Activated CD4-positive, alpha-beta T cell treated with anti-CD3 and anti-CD28 coated beads for 48 hours (primary cell): ENCODE results near the gene SCN8A.

Experiments used
- DNase-seq: peaks from one replicate; pipeline ENCODE4 v3.0.0-alpha.2; 2020

SCN8A gene

DNA sequence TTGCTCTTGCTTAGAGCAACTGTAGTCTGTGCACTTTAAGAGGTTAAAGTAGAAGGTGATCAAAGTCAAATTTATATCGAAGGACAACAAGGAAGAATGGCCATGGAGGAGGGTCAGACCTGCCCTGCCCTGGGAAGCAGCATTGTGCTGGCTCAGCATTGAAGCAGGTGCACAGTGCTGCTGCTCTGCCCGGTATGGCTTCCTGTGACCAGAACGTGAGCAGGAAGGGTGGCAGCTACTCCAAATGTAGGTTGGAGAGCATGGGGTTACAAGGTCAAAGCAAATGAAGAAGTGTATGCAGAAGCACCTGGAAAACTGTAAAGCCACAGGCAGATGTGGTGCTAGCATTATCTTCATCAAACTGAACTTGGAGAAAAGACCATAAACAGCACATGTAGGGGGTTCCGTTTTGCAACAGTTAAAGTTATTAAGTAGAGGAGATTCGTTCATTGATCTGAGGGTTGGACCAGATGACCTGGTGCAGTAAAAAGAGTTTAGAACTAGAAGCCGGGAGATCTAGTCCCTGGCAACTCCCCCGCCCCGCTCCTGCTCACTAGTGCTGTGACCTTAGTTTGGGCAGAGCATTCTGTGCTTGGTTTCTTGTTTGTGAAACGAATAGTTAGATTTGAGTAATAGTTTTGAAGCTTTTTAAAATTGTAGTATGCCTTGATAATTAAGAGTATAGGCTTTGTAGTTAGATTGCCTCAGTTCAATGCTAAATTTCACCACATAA is 84.2 kb downstream of the SCN8A start:
- DNase-seq = no peak

DNA sequence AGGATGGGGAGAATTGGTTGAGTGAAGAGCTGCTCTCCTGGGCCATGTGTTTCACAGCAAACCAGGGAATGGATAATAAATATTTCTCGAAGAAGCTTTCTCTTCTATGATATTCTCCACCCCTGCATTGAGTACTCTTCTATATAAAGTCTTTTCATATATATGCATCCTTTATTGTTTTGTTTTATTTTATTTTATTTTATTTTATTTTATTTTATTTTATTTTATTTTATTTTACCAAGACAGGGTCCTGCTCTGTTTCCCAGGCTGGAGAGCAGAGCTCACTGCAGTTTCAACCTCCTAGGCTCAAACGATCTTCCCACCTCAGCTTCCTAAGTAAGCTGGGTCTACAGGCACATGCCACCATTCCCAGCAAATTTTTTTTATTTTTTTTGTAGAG is 85.8 kb downstream of the SCN8A start:
- no peak for DNase-seq

DNA sequence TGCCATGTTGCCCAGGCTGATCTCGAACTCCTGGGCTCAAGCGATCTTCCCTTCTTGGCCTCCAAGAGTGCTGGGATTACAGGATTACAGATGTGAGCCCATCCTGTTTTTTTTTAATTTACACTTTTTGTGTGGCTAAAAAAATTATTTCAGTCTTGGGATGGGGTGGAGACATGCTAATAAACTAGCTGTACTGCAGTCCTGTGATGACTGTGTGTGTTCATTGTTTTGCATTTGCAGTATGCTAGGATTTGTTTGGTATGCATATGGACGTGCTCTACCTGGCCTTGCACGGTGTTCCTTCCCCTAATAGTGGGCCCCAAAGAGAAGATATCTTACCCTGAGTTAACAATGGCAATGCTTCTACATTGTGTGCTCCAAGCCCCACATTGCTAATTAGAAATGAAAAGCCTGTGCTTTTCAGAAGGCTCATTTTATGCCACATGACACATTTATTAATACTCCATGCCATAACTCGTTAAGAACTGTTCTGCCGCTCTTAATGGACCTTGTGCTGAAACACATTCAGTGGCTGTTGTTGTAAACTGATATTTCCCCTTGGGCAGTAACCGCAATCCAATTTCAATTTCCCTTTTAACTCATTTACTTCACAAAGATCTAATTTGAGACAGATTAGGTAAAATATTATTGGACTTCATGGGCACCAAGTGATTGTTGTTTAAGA is 86.4 kb downstream of the SCN8A start:
- DNase-seq = no peak

DNA sequence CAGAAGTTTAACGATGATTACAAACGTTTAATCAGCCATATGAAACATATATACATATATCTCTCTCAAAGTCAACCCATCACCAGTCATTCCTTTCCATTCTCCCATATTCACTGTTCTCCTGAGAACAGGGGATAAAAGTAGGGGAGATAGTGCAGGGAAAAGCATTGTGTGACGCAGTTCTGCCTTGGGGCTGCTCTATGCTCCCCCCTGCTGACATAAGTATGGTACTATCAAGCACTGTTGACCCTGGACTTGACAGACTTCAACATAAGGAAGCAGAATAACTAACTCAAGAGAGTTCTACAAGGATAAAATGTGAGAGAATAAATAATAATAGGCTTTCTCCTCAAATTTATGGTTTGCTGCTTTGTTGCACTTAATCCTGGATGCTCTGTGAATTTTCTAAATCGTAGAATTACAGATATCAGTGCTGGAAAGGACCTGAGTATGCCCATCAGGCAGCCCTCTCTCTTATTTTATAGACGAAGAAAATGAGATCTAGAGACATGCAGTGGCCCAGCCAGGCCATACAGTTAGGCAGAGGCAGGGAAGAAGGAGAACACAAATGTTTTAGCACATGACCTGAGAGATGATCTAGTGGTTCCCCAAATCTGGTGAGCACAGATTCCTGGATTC is 87.2 kb downstream of the SCN8A start:
- DNase-seq = peak; percentile 30

DNA sequence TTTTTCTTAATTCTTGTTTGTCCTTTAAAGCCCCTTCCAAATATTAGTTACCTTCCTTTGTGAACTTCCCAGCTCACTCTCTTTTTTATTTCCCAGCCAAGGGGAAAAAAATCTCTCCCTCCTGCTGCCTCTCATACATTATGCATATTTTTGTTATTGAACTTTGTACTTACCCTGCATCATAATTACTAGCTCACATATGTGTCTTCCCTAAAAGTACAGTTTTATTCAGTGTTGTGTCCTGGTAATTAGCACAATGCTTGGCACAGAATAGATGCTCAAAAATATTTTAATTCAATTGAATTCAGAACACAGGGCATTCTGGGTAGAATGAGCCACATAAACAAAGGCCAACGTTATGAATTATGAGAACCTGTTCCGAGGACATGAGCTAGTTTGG is 91.9 kb downstream of the SCN8A start:
- DNase-seq = no peak

DNA sequence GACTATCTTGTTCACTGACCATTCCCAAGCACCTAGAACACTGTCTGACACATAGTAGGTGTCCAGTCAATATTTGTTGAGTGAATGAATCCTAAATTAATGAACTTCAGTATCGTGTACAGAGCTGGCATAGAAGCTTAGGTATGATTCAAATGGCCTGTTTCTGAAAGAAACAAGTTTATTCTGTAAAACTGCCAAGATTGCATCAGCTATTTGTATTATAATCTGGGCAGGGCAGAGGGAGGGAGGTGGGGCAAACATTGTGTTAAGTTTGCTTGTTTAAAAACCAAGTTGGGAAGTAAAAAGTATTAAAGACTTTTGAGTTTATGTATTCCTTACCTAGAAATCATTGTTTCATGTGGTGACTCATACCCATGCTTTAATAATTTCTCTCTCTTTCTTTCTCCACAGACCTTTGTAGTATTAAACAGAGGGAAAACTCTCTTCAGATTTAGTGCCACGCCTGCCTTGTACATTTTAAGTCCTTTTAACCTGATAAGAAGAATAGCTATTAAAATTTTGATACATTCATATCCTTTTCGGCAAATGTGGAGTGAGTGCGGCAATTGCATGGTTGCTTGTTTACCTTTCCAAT is 92.8 kb downstream of the SCN8A start:
- no peak for DNase-seq

DNA sequence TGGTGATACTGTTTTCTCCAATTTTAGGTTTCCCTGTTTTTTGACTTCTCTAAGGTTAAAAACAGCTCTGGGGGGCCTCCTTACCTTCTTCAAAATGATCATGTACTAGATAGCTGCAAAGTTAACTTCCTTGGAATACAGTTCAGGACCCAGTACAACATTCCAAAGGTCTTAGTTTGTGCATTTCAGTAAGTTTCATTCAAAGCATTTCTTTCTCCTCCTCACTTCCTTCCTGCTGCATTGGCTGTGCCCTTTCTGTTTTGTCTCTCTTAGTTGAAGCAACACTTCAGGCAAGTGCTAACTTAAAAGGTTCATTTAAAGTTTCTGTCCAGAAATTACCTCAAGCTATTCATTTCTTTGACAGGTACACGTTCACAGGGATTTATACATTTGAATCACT is 95.7 kb downstream of the SCN8A start:
- no peak for DNase-seq

DNA sequence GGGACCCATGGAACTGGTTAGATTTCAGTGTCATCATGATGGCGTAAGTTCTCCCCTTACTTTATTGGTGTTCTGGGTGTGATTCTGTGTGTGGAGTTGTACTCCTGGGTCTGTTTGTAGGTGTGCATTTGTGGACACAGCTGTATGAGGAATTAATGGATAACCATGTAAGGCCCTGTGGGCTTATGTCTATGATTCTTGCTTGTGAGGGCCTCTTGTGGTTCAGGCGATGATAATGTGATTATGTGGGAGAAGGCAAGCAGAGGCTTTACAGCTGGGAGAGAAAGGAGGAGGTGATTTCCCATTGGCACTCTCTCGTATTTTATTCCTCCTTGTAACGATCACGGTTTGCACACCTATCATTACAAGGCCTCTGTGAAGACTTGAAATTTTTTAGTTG is 96.1 kb downstream of the SCN8A start:
- no peak for DNase-seq

DNA sequence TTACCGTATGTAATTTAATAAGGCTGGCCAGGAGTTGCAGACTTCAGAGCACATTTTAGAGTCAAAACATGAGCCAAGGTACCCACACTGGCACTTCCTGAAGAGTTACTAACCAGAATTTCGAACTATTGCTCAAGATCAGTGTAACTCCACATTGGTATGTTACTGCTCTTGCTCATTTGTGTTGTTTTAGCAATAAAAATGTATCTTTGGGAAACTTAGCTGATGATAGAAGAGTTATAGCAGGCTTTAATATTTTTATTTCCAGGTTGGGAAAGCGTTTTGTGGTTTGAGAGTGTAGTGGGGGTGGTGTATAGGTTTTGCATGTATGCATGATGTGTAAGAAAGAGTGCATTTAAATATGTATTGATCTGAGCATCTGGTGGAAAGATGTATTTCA is 96.6 kb downstream of the SCN8A start:
- no peak for DNase-seq

DNA sequence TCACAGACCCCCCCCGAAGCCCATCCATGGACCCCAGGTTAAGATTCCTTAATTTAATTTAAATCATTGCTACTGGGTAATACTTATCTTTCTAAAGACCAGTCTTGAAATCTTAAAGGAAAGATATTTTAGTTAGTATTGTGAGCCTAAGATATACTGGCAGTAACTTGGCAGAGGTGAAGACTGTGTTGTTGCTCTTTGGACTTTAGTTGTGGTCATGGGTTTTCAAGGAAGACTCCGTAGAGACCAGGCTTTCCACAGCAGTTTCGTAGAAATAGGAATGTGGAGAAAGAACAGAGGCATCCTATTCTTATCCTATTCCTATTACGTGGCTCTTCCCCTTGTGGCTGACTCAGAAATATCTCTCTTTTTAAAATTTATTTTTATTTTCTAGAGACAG is 99.0 kb downstream of the SCN8A start:
- no peak for DNase-seq

DNA sequence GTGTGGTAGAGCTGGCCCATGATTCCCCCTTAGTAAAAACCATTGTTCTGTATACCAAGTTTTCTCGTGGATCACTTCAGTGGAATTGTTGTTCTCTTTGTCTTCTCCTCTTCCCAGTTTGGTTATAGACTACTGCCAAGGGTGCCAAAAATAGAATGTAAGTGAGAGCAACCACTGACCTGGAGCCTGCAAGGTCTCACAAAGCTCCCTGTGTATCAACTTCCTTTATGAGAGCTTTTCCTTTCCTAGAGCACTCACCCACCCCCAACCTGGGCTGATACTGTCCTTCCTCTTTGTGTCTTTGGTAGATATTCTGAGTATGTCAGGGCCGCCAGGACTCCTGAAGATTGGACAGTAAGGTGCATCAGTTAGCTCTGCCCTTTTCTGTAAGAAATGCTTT is 101.0 kb downstream of the SCN8A start:
- DNase-seq = no peak

DNA sequence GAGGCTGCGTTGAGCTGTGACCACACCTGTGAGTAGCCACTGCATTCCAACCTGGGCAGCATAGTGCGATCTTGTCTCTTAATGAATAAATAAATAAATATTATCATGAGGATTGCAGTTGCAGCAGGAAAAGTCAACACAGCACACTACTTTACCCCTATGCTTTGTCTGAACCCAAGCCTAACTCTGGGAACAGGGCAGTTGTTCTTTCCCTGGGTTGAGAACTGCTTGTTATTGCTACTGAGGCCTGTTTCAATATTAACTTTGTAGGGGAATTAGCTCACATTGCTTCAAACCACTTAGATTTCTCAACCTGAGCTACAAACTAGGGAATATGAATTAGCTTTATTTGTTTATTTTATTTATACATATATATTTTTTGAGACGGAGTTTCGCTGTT is 102.5 kb downstream of the SCN8A start:
- no peak for DNase-seq

DNA sequence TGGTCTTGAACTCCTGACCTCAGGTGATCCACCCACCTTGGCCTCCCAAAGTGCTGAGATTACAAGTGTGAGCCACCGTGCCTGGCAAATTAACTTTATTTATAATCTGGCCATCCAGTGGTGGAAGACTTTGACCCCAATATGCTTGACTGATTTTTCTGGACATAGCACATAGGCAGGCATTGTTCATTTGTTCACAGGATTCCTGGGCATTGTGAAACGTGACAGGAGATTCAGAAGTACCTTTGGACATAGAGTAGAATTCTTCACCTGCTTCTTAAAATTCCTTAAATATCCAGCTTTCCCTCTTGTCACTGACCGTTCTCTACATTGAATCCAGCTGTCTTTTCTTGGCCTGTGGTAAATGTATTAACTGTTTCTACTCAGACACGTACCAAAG is 103.1 kb downstream of the SCN8A start:
- DNase-seq = no peak

DNA sequence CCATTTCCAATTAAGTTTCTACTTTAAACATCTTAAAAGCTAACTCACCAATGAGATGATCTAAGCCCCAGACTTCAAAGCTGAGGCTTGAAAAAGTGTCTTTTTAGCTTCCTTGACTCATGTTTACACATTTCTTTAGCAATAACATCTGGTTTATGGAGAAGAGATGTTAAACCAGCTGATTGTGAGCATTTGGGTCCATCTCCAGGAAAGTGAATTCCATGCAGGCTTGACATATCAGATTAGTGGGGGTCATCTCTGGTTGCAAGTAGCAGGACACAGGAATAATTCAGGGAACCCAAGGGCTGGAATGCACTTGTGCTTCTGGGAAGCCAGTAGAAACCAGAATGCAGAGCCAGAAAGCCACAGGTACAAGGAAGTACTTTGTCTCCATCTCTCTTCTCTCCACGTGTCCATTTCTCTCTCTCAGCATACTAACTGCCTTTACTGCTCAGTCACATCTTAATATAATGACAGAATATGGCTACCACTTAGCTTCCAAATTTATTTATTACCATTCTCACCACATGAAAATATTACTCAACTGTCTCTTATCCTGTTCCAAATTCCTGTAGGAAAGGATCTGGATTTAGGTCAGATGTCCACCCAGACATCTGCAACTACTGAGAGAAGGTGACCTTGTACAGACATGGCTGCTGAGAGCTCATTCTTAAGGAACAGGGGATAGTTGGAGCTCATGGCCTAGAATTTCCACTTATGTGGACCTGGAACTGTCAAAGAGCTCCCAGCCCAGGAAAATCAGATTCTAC is 104.4 kb downstream of the SCN8A start:
- DNase-seq = no peak

DNA sequence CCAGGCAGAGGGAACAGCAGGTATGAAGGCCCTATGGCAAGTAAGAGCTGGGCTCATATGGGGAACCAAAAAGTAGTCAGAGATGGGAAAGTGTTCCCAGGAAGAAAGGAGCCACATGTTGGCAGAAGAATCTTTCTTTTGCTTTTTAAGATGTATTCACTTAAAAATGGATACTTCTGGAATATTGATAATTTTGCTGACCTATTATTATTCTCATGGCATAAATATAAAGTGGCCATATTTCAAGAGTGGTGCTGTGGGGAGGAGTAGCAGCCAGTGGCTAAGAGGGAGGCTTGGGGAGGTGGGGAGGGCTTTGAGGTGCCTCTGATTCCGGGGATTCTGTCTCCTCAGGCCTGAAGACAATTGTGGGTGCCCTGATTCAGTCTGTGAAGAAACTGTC is 108.2 kb downstream of the SCN8A start:
- no peak for DNase-seq

DNA sequence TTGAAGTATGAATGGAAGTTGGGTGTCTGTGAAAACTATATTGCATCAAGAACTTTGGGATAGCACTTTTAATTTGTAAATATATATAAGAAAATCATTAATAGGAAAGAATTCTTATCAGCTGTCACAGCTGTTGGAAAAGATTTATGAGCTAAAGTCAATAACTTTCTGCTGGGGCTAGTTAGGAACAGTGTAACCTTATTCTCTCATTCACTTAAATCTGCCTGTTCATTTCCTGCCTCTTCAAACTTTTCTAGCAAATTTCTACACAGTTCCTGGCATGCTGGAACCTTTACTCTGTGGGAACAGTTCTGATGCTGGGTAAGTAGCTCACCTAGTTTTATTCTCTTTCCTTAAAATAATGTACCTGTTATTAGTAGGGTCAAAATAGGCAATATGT is 109.9 kb downstream of the SCN8A start:
- DNase-seq = no peak

DNA sequence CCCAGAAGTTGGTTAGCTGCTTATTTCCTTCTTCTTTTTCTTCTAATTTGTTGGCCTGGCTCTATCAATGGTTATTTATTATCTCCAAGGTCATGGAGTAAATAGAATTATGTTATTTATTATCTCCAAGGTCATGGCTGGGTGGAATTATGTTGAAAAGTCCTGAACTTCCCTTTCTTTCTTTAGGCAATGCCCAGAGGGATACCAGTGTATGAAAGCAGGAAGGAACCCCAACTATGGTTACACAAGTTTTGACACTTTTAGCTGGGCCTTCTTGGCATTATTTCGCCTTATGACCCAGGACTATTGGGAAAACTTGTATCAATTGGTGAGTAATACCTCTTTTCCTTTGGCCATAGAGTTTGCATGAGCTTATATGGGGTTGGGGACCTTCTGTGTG is 111.6 kb downstream of the SCN8A start:
- no peak for DNase-seq

DNA sequence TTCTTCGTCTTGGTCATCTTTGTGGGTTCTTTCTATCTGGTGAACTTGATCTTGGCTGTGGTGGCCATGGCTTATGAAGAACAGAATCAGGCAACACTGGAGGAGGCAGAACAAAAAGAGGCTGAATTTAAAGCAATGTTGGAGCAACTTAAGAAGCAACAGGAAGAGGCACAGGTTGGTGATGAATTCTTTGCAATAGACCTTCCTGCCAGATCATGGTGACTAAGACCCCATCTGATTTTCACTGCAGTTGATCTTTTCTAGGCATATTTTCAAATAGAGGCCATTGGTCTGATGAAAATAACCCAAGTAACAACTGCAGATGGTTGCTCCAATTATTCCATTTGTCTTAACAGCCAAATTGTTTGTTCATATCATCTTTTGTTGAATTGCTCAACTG is 114.4 kb downstream of the SCN8A start:
- no peak for DNase-seq

DNA sequence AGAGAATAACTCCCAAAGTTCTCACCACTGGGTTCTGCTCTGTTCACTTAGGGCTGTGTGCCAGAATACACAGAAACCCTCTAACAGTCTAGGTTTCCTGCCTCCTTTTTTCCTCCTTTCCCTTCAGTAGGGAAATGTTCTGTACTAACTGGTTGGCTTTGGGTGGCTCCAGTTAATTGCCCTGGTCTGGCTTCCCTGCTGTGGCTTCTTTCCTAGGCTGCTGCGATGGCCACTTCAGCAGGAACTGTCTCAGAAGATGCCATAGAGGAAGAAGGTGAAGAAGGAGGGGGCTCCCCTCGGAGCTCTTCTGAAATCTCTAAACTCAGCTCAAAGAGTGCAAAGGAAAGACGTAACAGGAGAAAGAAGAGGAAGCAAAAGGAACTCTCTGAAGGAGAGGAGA is 115.2 kb downstream of the SCN8A start:
- no peak for DNase-seq

DNA sequence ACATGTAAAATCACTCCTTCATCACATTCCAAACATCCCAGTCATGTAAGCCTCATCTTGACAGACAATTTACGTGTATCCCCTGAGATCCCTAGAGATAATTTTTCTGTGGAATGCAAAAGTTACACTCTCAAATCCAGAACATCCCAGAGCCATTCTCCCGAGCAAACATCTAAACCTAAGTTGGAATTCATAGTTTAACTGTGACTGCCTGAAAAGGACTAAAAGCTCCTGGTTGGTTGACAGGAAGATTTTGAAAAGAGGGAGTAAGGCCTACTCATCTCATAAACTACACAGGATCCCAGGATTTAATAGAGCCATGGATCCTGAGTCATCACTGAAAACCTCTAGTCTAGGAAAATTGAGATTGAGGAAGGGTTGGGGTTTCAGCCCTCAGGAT is 123.6 kb downstream of the SCN8A start:
- no peak for DNase-seq

DNA sequence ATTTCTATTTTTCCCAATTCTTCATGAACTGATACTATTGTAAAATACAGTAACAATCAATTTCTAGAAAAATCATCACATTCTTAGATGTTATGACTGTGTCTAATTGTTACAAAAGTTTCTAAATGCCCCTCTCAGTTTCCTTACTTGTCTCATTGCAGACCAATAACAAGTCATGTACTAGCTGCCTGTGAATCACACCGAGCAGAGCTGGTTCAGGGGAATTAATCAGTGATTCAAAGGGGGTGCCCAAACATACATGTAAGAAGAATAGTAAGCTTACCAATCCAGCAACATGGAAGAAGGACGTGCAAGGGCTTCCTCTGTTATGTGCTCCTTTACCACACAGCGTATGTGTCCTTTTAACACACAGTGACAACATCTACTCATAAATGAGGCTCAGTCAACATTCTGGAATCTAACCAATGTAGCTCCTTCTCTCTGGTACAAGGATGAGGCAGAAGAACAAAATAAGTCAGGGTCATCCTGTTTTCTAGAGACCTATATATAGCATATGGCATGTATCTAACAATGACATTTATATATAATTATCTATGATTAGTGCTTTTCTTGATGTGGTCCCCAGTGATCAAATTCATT is 126.4 kb downstream of the SCN8A start:
- DNase-seq = peak; percentile 8

DNA sequence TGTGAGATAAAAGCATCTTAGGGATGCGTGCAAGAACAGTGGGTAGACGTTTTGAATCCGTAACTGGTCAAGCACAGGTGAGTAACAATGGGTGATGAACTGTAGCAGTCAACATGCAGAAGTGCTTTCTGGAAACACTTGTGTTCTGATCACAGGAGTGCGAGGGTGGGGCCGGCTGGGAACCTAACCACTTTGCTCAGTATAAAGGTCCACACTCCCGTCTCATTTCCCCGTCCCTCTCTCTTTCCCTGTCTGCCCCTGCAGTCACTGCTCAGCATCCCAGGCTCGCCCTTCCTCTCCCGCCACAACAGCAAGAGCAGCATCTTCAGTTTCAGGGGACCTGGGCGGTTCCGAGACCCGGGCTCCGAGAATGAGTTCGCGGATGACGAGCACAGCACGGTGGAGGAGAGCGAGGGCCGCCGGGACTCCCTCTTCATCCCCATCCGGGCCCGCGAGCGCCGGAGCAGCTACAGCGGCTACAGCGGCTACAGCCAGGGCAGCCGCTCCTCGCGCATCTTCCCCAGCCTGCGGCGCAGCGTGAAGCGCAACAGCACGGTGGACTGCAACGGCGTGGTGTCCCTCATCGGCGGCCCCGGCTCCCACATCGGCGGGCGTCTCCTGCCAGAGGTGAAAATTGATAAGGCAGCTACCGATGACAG is 130.4 kb downstream of the SCN8A start:
- DNase-seq = peak; percentile 74
